ENCODE data around the gene RNF217. TPM values are rescaled to one million over a fixed set of nuclear protein-coding genes. Genes with fewer than 3 reads are reported as not detected.

Gene RNF217
- total and polyA plus RNA-seq, 2 of the 8 experiments (the other 6 are each of a cell fraction or from before 2014, with no cell fraction given) = 2.0 to 8.9 TPM

- ChIA-PET POLR2A (ENCODE audit: partially characterized antibody) (no interaction called here), CTCF (ENCODE audit: partially characterized antibody) (no interaction called here)
- Histone ChIP-seq H3K18ac (ENCODE audit: extremely low read depth, low read length) (no peak overlapping the region), H2BK12ac (ENCODE audit: low read depth, low read length) (no peak overlapping the region), H3K27ac (ENCODE audit: low read depth, low read length) (no peak overlapping the region), H3K27me3 (replicated peaks in 1 of 4; ENCODE audit: control insufficient read depth in 3 of 4, extremely low read depth in 1 of 4, insufficient read depth in 3 of 4, low read length in 3 of 4) (no peaks in the 10 kb centered on the region), H3K4me2 (ENCODE audit: insufficient read depth in 1 of 2, low read depth in 2 of 2, low read length in 2 of 2) (no peak overlapping the region), H2AFZ (ENCODE audit: low read length) (no peak overlapping the region), H2BK120ac (replicated peaks; ENCODE audit: low read depth, low read length) (no peak overlapping the region), H3K4me1 (replicated peaks in 1 of 4; ENCODE audit: control insufficient read depth in 3 of 4, insufficient read depth in 4 of 4, low read length in 3 of 4) (no peaks in the 10 kb centered on the region), H4K5ac (ENCODE audit: insufficient read length, low read depth, low read length) (no peak overlapping the region), H4K20me1 (replicated peaks in 1 of 2; ENCODE audit: control insufficient read depth in 1 of 2, insufficient read depth in 2 of 2, low read length in 2 of 2) (no peaks in the 10 kb centered on the region), H3K79me1 (ENCODE audit: low read depth, low read length) (no peaks in the 10 kb centered on the region), H3K4me3 (ENCODE audit: extremely low read depth in 1 of 4, insufficient read depth in 2 of 4, low read depth in 3 of 4, low read length in 4 of 4) (no peak overlapping the region), H2AK5ac (ENCODE audit: low read depth, low read length) (no peak overlapping the region; the same call in 1 of the 2 replicates), H3K56ac (replicated peaks; ENCODE audit: insufficient read length, low read depth, low read length) (no peak overlapping the region), H2BK15ac (ENCODE audit: low read length) (no peak overlapping the region), H3K36me3 (ENCODE audit: control insufficient read depth in 2 of 4, insufficient read depth in 4 of 4, low read length in 3 of 4) (no peaks in the 10 kb centered on the region), H2BK20ac (ENCODE audit: low read length) (no peak overlapping the region), H4K8ac (ENCODE audit: extremely low read depth, insufficient read depth, low read length) (no peak overlapping the region), H3K4ac (replicated peaks; ENCODE audit: insufficient read length, low read depth, low read length) (no peak overlapping the region), H4K91ac (replicated peaks; ENCODE audit: insufficient read length, low read length) (no peak overlapping the region), H3K23ac (ENCODE audit: insufficient read length) (no peak overlapping the region), H3K14ac (ENCODE audit: insufficient read length) (no peak overlapping the region), H3K23me2 (ENCODE audit: low read depth, low read length) (no peaks in the 10 kb centered on the region), H3K9ac (replicated peaks in 1 of 4; ENCODE audit: extremely low read depth in 1 of 4, low read depth in 3 of 4, low read length in 3 of 4) (no peak overlapping the region), H3K79me2 (ENCODE audit: control insufficient read depth in 1 of 2, insufficient read depth in 2 of 2, low read length in 2 of 2) (no peaks in the 10 kb centered on the region), H2BK5ac (ENCODE audit: low read depth, low read length) (no peak overlapping the region), H3K9me3 (ENCODE audit: insufficient read depth in 2 of 2, low read depth in 1 of 2, low read length in 1 of 2) (no peaks in the 10 kb centered on the region)
- FAIRE-seq (no peak), DNase-seq (ENCODE audit: low read depth in 1 of 2, low spot score in 2 of 2) (no peak)
- WGBS, 2 experiments (ENCODE audit: extremely low coverage in 1 of 2, insufficient coverage in 1 of 2, insufficient read length in 1 of 2, insufficient replicate concordance in 2 of 2, low coverage in 1 of 2, low lambda C conversion rate in 2 of 2, missing lambda C conversion rate in 1 of 2) = 89% methylated on average over 5 of the region's 5 CpGs; no CpG with 5 or more reads in 1 of the 2 experiments
- TF ChIP-seq RFX5 (IDR thresholded peaks at IDR 0.05; ENCODE audit: borderline replicate concordance, low read depth, low read length) (no peak), SP1 (IDR thresholded peaks at IDR 0.05; ENCODE audit: low read depth, low read length) (no peak), RAD21 (IDR thresholded peaks at IDR 0.05 in 1 of 2, conservative IDR thresholded peaks at IDR 0.05 in 1 of 2; ENCODE audit: low read depth in 2 of 2, low read length in 2 of 2) (no peak), YY1 (IDR thresholded peaks at IDR 0.05; ENCODE audit: low read depth, low read length) (no peak), BACH1 (IDR thresholded peaks at IDR 0.05; ENCODE audit: low read length) (no peak), CBX8 (IDR thresholded peaks at IDR 0.05; ENCODE audit: borderline replicate concordance, low read depth, low read length) (no peak), SP4 (IDR thresholded peaks at IDR 0.05; ENCODE audit: low read length) (no peak), CBX5 (IDR thresholded peaks at IDR 0.05; ENCODE audit: low read depth, low read length) (no peak), CHD2 (IDR thresholded peaks at IDR 0.05; ENCODE audit: low read length) (no peak), PHF8 (conservative IDR thresholded peaks at IDR 0.05; ENCODE audit: low read depth, low read length) (no peak), GABPA (IDR thresholded peaks at IDR 0.05; ENCODE audit: borderline replicate concordance, insufficient read depth, low read length) (no peak), SUZ12 (IDR thresholded peaks at IDR 0.05; ENCODE audit: low read length) (no peak), CEBPB (IDR thresholded peaks at IDR 0.05; ENCODE audit: low read depth, low read length) (no peak), BCL11A (IDR thresholded peaks at IDR 0.05; ENCODE audit: low read depth in 2 of 2, low read length in 2 of 2) (no peak)
Measured at GRCh38 chr6:125057392-125058246, 95.4 kb downstream of the RNF217 start.

All from H1 (cell line).